ENCODE results near the gene OR2C3. TPM values are rescaled to one million over a fixed set of nuclear protein-coding genes. Genes with fewer than 3 reads are reported as not detected.
A peak's percentile ranks its signal among the peaks of the same experiment; 100 is the strongest.

Gene OR2C3
- total RNA-seq, 3 donors from 2014 or later (not counting 1 experiment from before 2014, with no cell fraction given) = not detected

DNA sequence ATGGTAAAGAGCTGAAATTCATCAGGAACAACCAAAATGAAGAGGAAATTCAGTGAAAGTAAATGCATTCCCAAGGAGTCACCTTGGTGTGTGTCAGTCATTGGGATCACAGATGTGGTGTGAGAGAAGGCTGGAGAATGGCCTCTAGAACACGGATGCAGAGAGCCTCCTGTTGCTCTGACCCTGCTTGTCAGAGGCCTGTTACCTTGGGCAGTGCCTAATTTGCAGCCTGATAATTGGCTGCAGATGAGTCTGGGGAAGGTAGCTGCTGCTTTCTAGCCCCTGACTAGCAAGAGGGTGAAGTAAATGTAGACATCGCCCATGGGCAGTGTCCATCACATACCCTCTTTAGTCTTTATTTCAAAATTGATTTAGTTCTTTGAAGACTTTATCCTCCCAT is 16.0 kb upstream of the OR2C3 start:
- Histone ChIP-seq H3K9me3 (ENCODE audit: control insufficient read depth, insufficient read depth, low read length) (no peaks in the 10 kb centered on the region), H3K27ac (ENCODE audit: low read length) (no peak overlapping the region), H3K4me3 (ENCODE audit: low read length) (no peak overlapping the region), H3K4me1 (ENCODE audit: control insufficient read depth, insufficient read depth, low read length) (peaks cover 6% of the 10 kb centered on the region), H3K27me3 (ENCODE audit: control insufficient read depth, insufficient read depth, low read length) (no peaks in the 10 kb centered on the region), H3K36me3 (ENCODE audit: control insufficient read depth, insufficient read depth, low read length) (no peaks in the 10 kb centered on the region)
- DNase-seq = no peak
- Mint-ChIP-seq H3K36me3 (no peaks in the 10 kb centered on the region), H3K27ac (no peak overlapping the region), H3K4me1 (peaks cover 11 to 13% of the 10 kb centered on the region in 2 donors), H3K4me3 (no peak overlapping the region), H3K9me3 (no peaks in the 10 kb centered on the region), H3K27me3 (ENCODE audit: low read depth in 2 of 2) (peaks cover 10 to 11% of the 10 kb centered on the region in 2 donors)
- intact Hi-C loops (cut with micrococcal nuclease) = no loop called here
- 38% methylated on average over 1 of the region's 2 CpGs for WGBS (ENCODE audit: insufficient coverage)
- TF ChIP-seq, protein P1, sequence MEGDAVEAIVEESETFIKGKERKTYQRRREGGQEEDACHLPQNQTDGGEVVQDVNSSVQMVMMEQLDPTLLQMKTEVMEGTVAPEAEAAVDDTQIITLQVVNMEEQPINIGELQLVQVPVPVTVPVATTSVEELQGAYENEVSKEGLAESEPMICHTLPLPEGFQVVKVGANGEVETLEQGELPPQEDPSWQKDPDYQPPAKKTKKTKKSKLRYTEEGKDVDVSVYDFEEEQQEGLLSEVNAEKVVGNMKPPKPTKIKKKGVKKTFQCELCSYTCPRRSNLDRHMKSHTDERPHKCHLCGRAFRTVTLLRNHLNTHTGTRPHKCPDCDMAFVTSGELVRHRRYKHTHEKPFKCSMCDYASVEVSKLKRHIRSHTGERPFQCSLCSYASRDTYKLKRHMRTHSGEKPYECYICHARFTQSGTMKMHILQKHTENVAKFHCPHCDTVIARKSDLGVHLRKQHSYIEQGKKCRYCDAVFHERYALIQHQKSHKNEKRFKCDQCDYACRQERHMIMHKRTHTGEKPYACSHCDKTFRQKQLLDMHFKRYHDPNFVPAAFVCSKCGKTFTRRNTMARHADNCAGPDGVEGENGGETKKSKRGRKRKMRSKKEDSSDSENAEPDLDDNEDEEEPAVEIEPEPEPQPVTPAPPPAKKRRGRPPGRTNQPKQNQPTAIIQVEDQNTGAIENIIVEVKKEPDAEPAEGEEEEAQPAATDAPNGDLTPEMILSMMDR (IDR thresholded peaks at IDR 0.05) = no peak
- ATAC-seq = no peak

DNA sequence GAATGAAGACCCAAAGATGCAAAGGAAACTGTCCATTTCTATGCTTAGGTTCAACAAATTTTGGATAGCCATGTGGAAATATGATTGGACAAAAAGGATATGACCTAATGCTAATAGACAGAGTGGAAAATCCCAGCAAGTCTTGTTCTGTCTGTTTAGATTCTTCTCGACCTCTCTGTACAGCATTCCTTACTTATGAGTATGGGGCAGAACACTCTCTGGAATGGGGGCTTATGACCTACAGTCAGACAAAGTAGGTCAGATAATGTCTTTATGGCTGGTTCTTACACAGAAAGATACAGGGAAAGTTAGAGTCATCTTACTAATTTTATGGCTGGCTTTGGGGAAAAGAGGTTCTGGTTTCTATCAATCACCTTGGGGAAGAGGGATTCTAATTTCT is 15.5 kb upstream of the OR2C3 start:
- H3K4me3 Mint-ChIP-seq = no peak overlapping the region

DNA sequence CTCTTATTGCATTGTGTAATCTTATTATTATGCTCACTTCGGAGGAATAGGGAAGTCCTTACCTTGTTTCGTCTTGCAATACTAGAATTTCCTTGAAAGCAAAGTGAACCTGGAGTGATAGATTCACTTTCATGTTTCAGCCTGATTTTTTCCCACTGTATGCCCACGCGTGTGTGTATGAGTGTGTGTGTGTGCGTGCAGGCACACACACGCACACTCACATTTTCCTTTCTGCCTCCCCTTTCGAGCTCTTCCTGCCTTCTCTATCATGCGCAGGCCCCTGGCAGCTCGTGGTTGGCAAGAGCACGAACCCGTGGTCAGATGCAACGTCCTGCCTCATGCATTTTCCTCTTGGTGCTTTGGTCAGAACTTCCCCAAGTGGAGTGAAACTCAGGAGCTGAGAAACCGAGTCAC is 12.5 kb upstream of the OR2C3 start, which contains the start of gene GCSAML:
GCSAML (plus strand) TSS at position 366 of the 414 bp plus-strand sequence. CDS start 58 bp downstream, outside the sequence.
- H3K27ac ChIP-seq (ENCODE audit: low read length) = no peak within 1 kb of the TSS
- H3K9me3 ChIP-seq (ENCODE audit: control insufficient read depth, insufficient read depth, low read length) = no peaks in the 10 kb centered on the region
- ATAC-seq (peak in 2 of 3 donors; percentile 28 to 31), DNase-seq (no peak)
- TF ChIP-seq, protein P1 (IDR thresholded peaks at IDR 0.05) = no peak
- Mint-ChIP-seq H3K36me3 (no peaks in the 10 kb centered on the region), H3K9me3 (no peaks in the 10 kb centered on the region), H3K4me3 (peak within 1 kb of the TSS; percentile 17), H3K27ac (no peak within 1 kb of the TSS), H3K4me1 (peaks cover 11 to 13% of the 10 kb centered on the region in 2 donors), H3K27me3 (ENCODE audit: low read depth in 2 of 2) (peaks cover 8 to 10% of the 10 kb centered on the region in 2 donors)
- no peaks in the 10 kb centered on the region for H3K27me3 ChIP-seq (ENCODE audit: control insufficient read depth, insufficient read depth, low read length)
- H3K4me1 ChIP-seq (ENCODE audit: control insufficient read depth, insufficient read depth, low read length) = peaks cover 6% of the 10 kb centered on the region
- WGBS (ENCODE audit: insufficient coverage) = 7% methylated on average over 9 of the region's 13 CpGs
- H3K36me3 ChIP-seq (ENCODE audit: control insufficient read depth, insufficient read depth, low read length) = no peaks in the 10 kb centered on the region
- intact Hi-C loops (cut with micrococcal nuclease) = no loop called here
- no peak within 1 kb of the TSS for H3K4me3 ChIP-seq (ENCODE audit: low read length)

More for the DNA sequence above, 15.5 kb upstream of the OR2C3 start:
- Mint-ChIP-seq H3K27ac (no peak overlapping the region), H3K9me3 (no peaks in the 10 kb centered on the region), H3K4me1 (peaks cover 11 to 13% of the 10 kb centered on the region in 2 donors), H3K36me3 (no peaks in the 10 kb centered on the region), H3K27me3 (ENCODE audit: low read depth in 2 of 2) (peaks cover 8 to 10% of the 10 kb centered on the region in 2 donors)
- TF ChIP-seq, protein P1 (IDR thresholded peaks at IDR 0.05) = no peak
- Histone ChIP-seq H3K9me3 (ENCODE audit: control insufficient read depth, insufficient read depth, low read length) (no peaks in the 10 kb centered on the region), H3K4me1 (ENCODE audit: control insufficient read depth, insufficient read depth, low read length) (peaks cover 6% of the 10 kb centered on the region), H3K27me3 (ENCODE audit: control insufficient read depth, insufficient read depth, low read length) (no peaks in the 10 kb centered on the region), H3K36me3 (ENCODE audit: control insufficient read depth, insufficient read depth, low read length) (no peaks in the 10 kb centered on the region), H3K4me3 (ENCODE audit: low read length) (no peak overlapping the region), H3K27ac (ENCODE audit: low read length) (no peak overlapping the region)
- intact Hi-C loops (cut with micrococcal nuclease) = no loop called here
- WGBS (ENCODE audit: insufficient coverage) = 100% methylated on average over 1 of the region's 1 CpG
- no peak for ATAC-seq
- DNase-seq = no peak

DNA sequence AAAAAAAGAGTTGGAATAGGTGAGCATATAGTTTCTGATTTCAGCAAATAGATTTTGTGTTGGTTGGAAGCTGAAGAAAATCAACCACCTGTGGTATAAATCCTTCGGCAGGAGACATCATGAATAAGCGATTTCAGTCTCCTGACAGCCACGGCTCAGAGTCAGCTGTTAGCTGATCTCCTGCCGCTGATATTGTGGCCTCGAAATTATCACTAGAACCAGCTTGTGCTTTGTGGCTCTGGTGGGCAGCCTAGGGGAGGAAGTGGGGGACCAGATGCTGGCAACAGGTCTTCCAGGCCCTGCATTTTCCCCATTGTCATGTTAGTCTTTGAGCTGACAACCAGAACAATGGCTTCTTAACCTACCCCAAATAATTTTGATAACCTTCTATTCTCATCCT is 11.9 kb upstream of the OR2C3 start:
- DNase-seq (no peak), ATAC-seq (peak in 2 of 3 donors; percentile 68 to 87)
- Histone ChIP-seq H3K36me3 (ENCODE audit: control insufficient read depth, insufficient read depth, low read length) (no peaks in the 10 kb centered on the region), H3K4me3 (ENCODE audit: low read length) (no peak overlapping the region), H3K9me3 (ENCODE audit: control insufficient read depth, insufficient read depth, low read length) (no peaks in the 10 kb centered on the region), H3K27me3 (ENCODE audit: control insufficient read depth, insufficient read depth, low read length) (no peaks in the 10 kb centered on the region), H3K27ac (ENCODE audit: low read length) (no peak overlapping the region), H3K4me1 (ENCODE audit: control insufficient read depth, insufficient read depth, low read length) (peaks cover 6% of the 10 kb centered on the region)
- H3K27ac Mint-ChIP-seq = no peak overlapping the region
- peaks cover 8 to 10% of the 10 kb centered on the region in 2 donors for H3K27me3 Mint-ChIP-seq (ENCODE audit: low read depth in 2 of 2)
- TF ChIP-seq, protein P1 (IDR thresholded peaks at IDR 0.05) = no peak
- H3K36me3 Mint-ChIP-seq = no peaks in the 10 kb centered on the region
- peaks cover 11 to 13% of the 10 kb centered on the region in 2 donors for H3K4me1 Mint-ChIP-seq
- 3% methylated on average over 5 of the region's 5 CpGs for WGBS (ENCODE audit: insufficient coverage)
- H3K9me3 Mint-ChIP-seq = no peaks in the 10 kb centered on the region
- H3K4me3 Mint-ChIP-seq = no peak overlapping the region
- intact Hi-C loops (cut with micrococcal nuclease) = no loop called here
